GM20000 (cell line): ENCODE data around the gene UBN1.

Experiments
- DNase-seq: peaks from one replicate; pipeline ENCODE4 v3.0.0; 2012; ENCODE audit warnings: low spot score
- CTCF ChIP-seq: IDR thresholded peaks from 2 replicates; pipeline ENCODE4 v1.5.1; 2012; ENCODE audit warnings: mild to moderate bottlenecking, control low read depth; ENCODE audit errors: extremely low read depth, missing control alignments

The UBN1 gene

GRCh38 chr16:4801051-4801961 lies 46.0 kb upstream of the UBN1 start:
- no peak for TF ChIP-seq CTCF
- no peak for DNase-seq

DNA sequence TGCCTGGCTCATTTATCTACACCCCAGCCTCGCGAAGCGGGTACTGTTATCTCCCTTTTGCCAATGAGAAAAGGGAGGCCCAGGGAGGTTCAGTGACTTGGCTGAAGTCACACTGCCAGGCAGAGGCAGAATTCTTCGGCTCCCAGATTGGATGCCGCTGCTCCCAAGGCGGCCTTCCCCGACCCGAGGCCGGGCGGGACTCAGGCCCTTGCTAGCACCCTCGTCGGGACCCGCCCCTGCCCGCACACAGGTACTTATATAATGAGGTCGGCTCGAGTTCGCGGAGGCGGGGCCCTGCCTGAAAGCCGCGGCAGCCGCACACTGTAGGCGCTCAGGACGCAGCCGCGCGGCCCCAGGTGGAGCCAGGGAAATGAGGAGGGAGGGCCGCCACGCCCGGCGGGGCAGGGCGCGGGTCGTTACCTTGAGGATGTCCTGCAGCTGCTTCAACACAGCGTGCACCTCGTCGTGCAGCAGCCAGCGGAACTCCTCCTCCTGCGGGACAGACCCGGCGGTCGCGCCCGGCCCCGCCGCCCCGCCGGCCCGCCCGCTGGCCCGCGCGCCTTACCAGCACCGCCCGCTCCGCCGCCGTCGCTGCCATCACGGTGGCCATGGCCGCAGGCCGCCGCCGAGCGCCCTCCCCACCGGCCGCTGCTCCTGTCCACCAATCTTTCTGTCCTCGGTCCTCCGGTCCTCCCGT lies 45.2 kb upstream of the UBN1 start, which contains the start of gene ROGDI:
ROGDI (minus strand) TSS at position 672 of the 697 bp plus-strand sequence; CDS start at position 610, 62 bp downstream.
- no peak for TF ChIP-seq CTCF
- DNase-seq, result peak; percentile 90

- TF ChIP-seq CTCF, result no peak
- peak; percentile 97 for DNase-seq
Measured at GRCh38 chr16:4802659-4803287, 44.5 kb upstream of the UBN1 start.

DNA sequence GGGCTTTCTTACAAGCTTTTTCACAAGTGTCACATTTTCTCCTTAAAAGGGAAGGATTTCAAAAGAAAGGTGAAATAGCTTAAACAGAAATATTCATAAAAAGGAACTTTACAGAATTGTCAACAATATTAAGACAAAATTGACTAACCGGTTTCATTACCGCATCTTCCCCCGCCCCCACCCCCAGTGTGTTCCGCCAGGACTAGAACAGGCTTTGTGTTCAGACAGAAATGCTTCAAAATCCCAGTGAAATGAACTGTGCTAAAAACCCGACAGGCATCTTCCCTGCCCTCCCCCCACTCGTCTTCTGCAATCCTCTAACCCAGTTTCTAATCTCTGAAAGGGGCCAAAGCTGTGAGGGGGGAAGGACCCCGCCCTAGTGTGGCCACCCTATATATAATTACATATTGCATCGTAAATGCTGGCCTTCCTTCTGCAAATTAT lies 43.9 kb upstream of the UBN1 start:
- DNase-seq, result no peak
- TF ChIP-seq CTCF, result no peak

- no peak for TF ChIP-seq CTCF
- DNase-seq, result no peak
Measured at GRCh38 chr16:4803898-4804762, 43.2 kb upstream of the UBN1 start.

GRCh38 chr16:4805231-4805630 lies 42.0 kb upstream of the UBN1 start:
- no peak for DNase-seq
- no peak for TF ChIP-seq CTCF
